ENCODE measurements around the gene MAGI2.
"Not testable (repeated sequence)": the region's sequence is repeated elsewhere in the genome, so short reads cannot be mapped to it uniquely, and the experiment has no call there.

MAGI2 gene

DNA sequence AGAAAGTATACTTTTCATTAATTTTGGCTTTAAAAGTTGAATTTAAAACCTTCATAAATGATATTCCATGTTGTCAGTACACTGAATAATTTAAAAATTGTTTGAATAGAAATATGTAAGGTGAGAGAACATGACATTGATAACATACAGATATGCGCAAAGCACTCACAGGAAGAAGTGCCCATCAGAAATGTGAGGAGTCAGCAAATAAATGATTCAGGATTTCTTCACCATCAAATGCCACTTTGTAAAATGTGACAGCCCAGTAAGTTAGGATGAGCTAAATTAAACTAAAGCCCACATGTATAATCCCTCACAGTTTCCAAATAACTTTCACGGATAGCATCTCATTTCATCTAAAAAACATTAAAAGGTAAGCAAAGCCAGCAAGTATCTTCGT is 417.6 kb downstream of the MAGI2 start:
- no peak overlapping the region for H3K9ac ChIP-seq (ENCODE audit: low read depth, low read length, poor library complexity, severe bottlenecking)
- H4K20me1 ChIP-seq (ENCODE audit: insufficient read depth, low read length, poor library complexity, severe bottlenecking) = no peaks in the 10 kb centered on the region
- no peaks in the 10 kb centered on the region for H3F3A ChIP-seq (ENCODE audit: low read depth)
- H3K4me2 ChIP-seq (ENCODE audit: low read depth, low read length, poor library complexity, severe bottlenecking) = no peak overlapping the region
- H3K27me3 ChIP-seq (ENCODE audit: insufficient read depth, low read length, poor library complexity, severe bottlenecking) = no peaks in the 10 kb centered on the region
- H3K79me2 ChIP-seq (ENCODE audit: insufficient read depth, low read length) = no peaks in the 10 kb centered on the region
- no peak overlapping the region for H2AFZ ChIP-seq (ENCODE audit: low read length)
- H3K4me3 ChIP-seq (ENCODE audit: low read length, poor library complexity, severe bottlenecking) = no peak overlapping the region
- H3K9me3 ChIP-seq (ENCODE audit: insufficient read depth, low read depth, low read length) = no peaks in the 10 kb centered on the region
- H3K36me3 ChIP-seq (ENCODE audit: insufficient read depth, low read length) = no peaks in the 10 kb centered on the region
- H3K9me2 ChIP-seq (replicated peaks; ENCODE audit: low read depth, low read length) = no peaks in the 10 kb centered on the region
- TF ChIP-seq EZH2phosphoT487 (IDR thresholded peaks at IDR 0.05; ENCODE audit: borderline replicate concordance) (no peak), CTCF (conservative IDR thresholded peaks at IDR 0.05; ENCODE audit: low read length) (no peak)
- H3K4me1 ChIP-seq (ENCODE audit: insufficient read depth, low read length, poor library complexity, severe bottlenecking) = no peaks in the 10 kb centered on the region

- TF ChIP-seq CTCF (conservative IDR thresholded peaks at IDR 0.05; ENCODE audit: low read length) (no peak), EZH2phosphoT487 (IDR thresholded peaks at IDR 0.05; ENCODE audit: borderline replicate concordance) (no peak)
- no peak overlapping the region for H2AFZ ChIP-seq (ENCODE audit: low read length)
- no peaks in the 10 kb centered on the region for H3F3A ChIP-seq (ENCODE audit: low read depth)
- no peaks in the 10 kb centered on the region for H3K9me2 ChIP-seq (replicated peaks; ENCODE audit: low read depth, low read length)
- H3K9ac ChIP-seq (ENCODE audit: low read depth, low read length, poor library complexity, severe bottlenecking) = no peak overlapping the region
- no peaks in the 10 kb centered on the region for H4K20me1 ChIP-seq (ENCODE audit: insufficient read depth, low read length, poor library complexity, severe bottlenecking)
- H3K79me2 ChIP-seq (ENCODE audit: insufficient read depth, low read length) = no peaks in the 10 kb centered on the region
- H3K4me3 ChIP-seq (ENCODE audit: low read length, poor library complexity, severe bottlenecking) = no peak overlapping the region
- H3K4me2 ChIP-seq (ENCODE audit: low read depth, low read length, poor library complexity, severe bottlenecking) = no peak overlapping the region
- H3K36me3 ChIP-seq (ENCODE audit: insufficient read depth, low read length) = no peaks in the 10 kb centered on the region
- no peaks in the 10 kb centered on the region for H3K4me1 ChIP-seq (ENCODE audit: insufficient read depth, low read length, poor library complexity, severe bottlenecking)
- no peaks in the 10 kb centered on the region for H3K9me3 ChIP-seq (ENCODE audit: insufficient read depth, low read depth, low read length)
- no peaks in the 10 kb centered on the region for H3K27me3 ChIP-seq (ENCODE audit: insufficient read depth, low read length, poor library complexity, severe bottlenecking)
Observed at GRCh38 chr7:79034730-79035129, 418.7 kb downstream of the MAGI2 start.

GRCh38 chr7:79019711-79020110 is 433.8 kb downstream of the MAGI2 start:
- H3K9ac ChIP-seq (ENCODE audit: low read depth, low read length, poor library complexity, severe bottlenecking); H3K4me1 ChIP-seq (ENCODE audit: insufficient read depth, low read length, poor library complexity, severe bottlenecking); H3K9me3 ChIP-seq (ENCODE audit: insufficient read depth, low read depth, low read length); H2AFZ ChIP-seq (ENCODE audit: low read length); H3K27me3 ChIP-seq (ENCODE audit: insufficient read depth, low read length, poor library complexity, severe bottlenecking); H3K4me3 ChIP-seq (ENCODE audit: low read length, poor library complexity, severe bottlenecking); H3F3A ChIP-seq (ENCODE audit: low read depth); H3K9me2 ChIP-seq (replicated peaks; ENCODE audit: low read depth, low read length); H3K36me3 ChIP-seq (ENCODE audit: insufficient read depth, low read length); H4K20me1 ChIP-seq (ENCODE audit: insufficient read depth, low read length, poor library complexity, severe bottlenecking); H3K79me2 ChIP-seq (ENCODE audit: insufficient read depth, low read length); H3K4me2 ChIP-seq (ENCODE audit: low read depth, low read length, poor library complexity, severe bottlenecking): not testable (repeated sequence)

DNA sequence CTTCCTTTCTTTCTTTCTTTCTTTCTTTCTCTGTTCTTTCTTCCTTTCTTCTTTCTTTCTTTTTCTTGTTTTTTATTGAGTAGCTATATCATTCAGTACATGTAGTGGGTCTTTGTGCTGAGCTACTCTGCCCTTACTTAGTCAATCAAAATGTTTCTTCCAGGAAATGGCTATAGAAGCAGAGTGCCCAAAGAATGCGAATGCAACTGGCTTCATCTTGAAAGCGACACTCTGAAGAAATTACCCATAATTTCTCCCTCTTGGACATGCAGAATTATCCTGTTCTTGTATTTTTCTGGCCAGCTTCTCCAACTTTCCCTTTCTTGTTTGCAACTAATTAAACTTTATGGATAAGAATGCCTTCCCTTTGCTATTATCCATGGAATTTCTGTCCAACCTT is 441.5 kb downstream of the MAGI2 start:
- Histone ChIP-seq H4K20me1 (ENCODE audit: insufficient read depth, low read length, poor library complexity, severe bottlenecking) (no peaks in the 10 kb centered on the region), H3K27me3 (ENCODE audit: insufficient read depth, low read length, poor library complexity, severe bottlenecking) (no peaks in the 10 kb centered on the region), H3K9me3 (ENCODE audit: insufficient read depth, low read depth, low read length) (no peaks in the 10 kb centered on the region), H3K9ac (ENCODE audit: low read depth, low read length, poor library complexity, severe bottlenecking) (no peak overlapping the region), H3K4me3 (ENCODE audit: low read length, poor library complexity, severe bottlenecking) (no peak overlapping the region), H3K36me3 (ENCODE audit: insufficient read depth, low read length) (no peaks in the 10 kb centered on the region), H3K9me2 (replicated peaks; ENCODE audit: low read depth, low read length) (no peaks in the 10 kb centered on the region), H3F3A (ENCODE audit: low read depth) (no peaks in the 10 kb centered on the region), H3K4me1 (ENCODE audit: insufficient read depth, low read length, poor library complexity, severe bottlenecking) (no peaks in the 10 kb centered on the region), H2AFZ (ENCODE audit: low read length) (no peak overlapping the region), H3K79me2 (ENCODE audit: insufficient read depth, low read length) (no peaks in the 10 kb centered on the region), H3K4me2 (ENCODE audit: low read depth, low read length, poor library complexity, severe bottlenecking) (no peak overlapping the region)
- TF ChIP-seq CTCF (conservative IDR thresholded peaks at IDR 0.05; ENCODE audit: low read length) = no peak
- TF ChIP-seq EZH2phosphoT487 (IDR thresholded peaks at IDR 0.05; ENCODE audit: borderline replicate concordance) = no peak

All from Loucy (cell line).